Stimulated activated CD4-positive, alpha-beta T cell treated with anti-CD3 and anti-CD28 coated beads, TNF-alpha, amount 100 ng/mL, for 4 hours (primary cell): ENCODE data around the gene WDR90.
A peak's percentile ranks its signal among the peaks of the same experiment; 100 is the strongest.
"Not testable (repeated sequence)": the region's sequence is repeated elsewhere in the genome, so short reads cannot be mapped to it uniquely, and the experiment has no call there.

ENCODE experiments used
- DNase-seq, 3 experiments: peaks; one replicate each; pipeline ENCODE4 v3.0.0-alpha.2; 2020; ENCODE audit warnings: low read depth in 3 of 3

WDR90 gene

GRCh38 chr16:708019-708418, 58.9 kb downstream of the WDR90 start:
- no peak for DNase-seq

DNA sequence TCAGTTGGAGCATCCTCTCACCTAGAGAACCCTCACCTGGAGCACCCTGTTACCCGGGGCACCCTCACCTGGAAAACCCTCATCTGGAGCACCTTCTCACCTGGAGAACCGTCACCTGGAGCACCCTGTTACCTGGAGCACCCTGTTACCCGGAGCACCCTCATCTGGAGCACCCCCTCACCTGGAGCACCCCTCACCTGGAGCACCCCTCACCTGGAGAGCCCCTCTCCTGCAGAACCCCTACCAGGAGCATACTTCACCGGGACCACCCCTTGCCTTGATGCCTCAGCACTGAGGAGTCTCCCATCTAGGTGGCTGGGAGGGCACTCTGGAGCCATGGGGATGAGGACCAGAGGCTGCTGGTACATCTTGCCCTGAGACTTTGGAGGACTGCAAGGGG, 59.8 kb downstream of the WDR90 start:
- no peak for DNase-seq

GRCh38 chr16:709566-710499, 60.7 kb downstream of the WDR90 start:
- DNase-seq, result no peak

GRCh38 chr16:710500-711075, 61.4 kb downstream of the WDR90 start:
- DNase-seq, result no peak

GRCh38 chr16:711084-711483, 61.9 kb downstream of the WDR90 start:
- DNase-seq, result no peak

DNA sequence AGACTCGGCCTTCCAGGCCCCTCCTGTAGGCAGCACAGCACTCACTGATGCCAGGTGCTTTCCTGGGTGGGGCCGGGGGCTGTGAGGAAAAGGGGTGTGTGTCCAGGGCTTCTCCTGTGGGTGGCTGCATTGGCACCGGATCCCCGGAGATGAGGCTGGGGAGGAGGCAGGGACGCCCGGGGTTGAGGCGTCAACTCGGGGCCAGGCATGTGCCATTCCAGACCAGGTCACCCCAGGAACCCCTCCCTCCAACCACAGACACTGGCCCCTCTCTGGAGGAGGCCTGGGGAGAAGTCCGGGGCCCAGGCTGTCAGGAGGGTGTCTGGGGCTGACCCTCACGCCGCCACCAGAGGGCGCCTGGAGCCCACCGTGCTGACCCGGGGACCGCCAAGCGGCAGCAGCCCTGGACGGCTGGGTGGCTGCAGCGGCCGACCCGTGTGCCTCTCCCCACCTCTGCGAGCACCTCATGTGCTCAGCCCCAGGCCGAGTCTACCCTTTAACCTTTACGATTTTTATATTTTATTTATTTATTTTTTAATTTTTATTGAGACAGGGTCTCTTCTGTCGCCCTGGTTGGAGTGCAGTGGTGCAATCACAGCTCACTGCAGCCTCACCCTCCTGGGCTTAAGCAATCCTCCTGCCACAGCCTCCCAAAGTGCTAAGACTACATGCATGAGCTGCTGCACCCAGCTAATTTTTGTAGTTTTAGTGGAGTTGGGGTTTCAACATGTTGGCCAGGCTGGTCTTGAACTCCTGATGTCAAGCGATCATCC, 62.6 kb downstream of the WDR90 start:
- DNase-seq, result peak; percentile 53 to 80 (median 57)

DNA sequence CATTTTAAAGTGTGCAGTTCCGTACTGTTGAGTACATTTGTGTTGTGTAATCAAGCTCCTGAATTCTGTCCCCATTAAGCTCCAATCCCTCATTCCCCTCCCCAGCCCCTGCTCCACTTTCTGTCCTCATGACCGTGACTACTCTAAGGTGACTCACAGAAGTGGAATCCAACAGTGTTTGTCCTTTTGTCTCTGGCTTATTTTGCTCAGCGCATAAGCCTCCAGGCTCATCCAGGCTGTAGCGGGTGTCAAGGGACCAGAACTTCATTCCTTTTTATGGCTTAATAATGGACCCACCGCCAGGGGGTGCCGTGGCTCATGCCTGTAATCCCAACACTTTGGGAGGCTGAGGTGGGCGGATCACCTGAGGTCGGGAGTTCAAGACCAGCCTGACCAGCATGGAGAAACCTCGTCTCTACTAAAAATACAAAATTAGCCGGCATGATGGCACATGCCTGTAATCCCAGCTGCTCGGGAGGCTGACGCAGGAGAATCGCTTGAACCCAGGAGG, 63.6 kb downstream of the WDR90 start:
- DNase-seq, result not testable (repeated sequence)

GRCh38 chr16:714079-714478, 64.9 kb downstream of the WDR90 start:
- DNase-seq, result no peak

DNA sequence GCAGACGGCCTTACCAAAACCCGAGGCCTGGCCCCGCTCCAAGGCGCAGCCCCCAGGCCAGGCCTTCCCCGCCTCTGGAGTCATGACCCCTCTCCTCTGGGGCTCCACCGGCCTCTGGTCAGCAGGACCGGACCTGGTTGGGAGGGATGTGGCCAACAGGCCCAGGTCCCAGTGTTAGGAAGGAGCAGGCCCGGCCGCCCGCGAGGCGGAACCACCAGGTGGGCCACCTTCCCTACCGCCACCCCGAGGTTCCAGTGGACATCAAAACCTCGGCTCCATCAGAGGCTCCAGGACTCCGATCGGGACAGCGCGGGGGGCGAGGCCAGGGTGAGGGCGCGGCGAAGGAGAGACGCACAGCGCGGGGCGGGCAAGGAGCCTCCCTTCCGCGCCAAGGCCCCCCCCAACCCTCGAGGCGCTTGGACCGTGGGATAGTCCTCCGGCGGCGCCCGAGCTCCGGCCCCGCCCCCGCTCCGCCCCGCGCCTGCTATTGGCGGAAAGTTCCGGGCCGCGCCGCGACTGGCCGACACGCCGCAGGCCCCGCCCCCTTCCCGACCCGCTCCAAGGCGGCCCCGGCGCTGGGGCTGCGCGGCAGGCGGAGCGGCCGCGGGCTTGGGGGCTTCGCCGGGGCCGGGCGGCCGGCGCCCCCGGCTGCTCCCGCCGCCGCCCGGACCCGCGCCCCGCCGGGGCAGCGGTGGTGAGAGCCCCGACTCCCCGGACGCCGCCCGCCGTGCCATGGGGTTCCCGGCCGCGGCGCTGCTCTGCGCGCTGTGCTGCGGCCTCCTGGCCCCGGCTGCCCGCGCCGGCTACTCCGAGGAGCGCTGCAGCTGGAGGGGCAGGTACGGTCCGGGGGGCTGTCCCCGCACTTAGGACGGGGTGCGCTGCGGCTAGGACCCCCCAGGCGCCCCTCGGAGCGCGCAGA, 65.7 kb downstream of the WDR90 start, which contains the start of gene METRN:
TSS of gene METRN (plus strand) at position 561 of the 919 bp plus-strand sequence. CDS start at position 733, 172 bp downstream.
- DNase-seq, result peak; percentile 75 to 92 (median 75)

- no peak for DNase-seq
Observed at GRCh38 chr16:715477-716199, 66.5 kb downstream of the WDR90 start.

DNA sequence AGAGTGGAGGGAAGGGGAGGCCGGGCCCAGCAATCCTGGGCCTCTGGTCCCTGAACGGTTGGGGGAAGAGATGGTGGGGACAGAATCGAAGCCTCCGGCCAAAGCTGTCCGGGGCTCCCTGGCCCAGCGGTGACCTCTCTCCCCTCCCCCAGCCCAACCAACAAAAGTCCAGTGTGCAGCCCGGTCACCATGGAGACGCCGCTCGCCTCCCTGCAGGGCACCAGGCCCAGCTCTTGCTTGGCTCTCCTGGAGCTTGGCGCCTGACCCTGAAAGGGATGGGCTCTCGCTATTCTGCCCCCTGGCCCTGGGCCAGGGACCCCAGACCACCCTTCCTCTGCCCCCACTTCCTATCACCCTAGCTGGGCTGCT, 67.0 kb downstream of the WDR90 start:
- no peak for DNase-seq

- no peak for DNase-seq
Observed at GRCh38 chr16:716768-717325, 67.7 kb downstream of the WDR90 start.
